ENCODE results near the gene TAS2R38.

GRCh38 chr7:141973673-141974072 is at the start of gene TAS2R38:
- no peak for TF ChIP-seq POLR2A (IDR thresholded peaks at IDR 0.05; ENCODE audit: low read length)
- TF ChIP-seq GATA1 (IDR thresholded peaks at IDR 0.05; ENCODE audit: low read depth, low read length): no peak
